Stimulated activated naive CD8-positive, alpha-beta T cell treated with anti-CD3 and anti-CD28 coated beads, Interleukin-15, Interleukin-2, amounts not matched to agents 100 ng/mL and 50 ng/mL, for 24 hours (primary cell): ENCODE measurements around the gene CYTH1.

Source experiments
- H3K27ac Mint-ChIP-seq: one replicate; pipeline ENCODE4 v1.8.0; 2021; ENCODE audit warnings: mild to moderate bottlenecking, mixed read lengths
- H3K27me3 Mint-ChIP-seq: one replicate; pipeline ENCODE4 v1.8.0; 2021; ENCODE audit warnings: mixed read lengths
- H3K36me3 Mint-ChIP-seq: one replicate; pipeline ENCODE4 v1.8.0; 2021; ENCODE audit warnings: low read depth, mixed read lengths
- H3K4me1 Mint-ChIP-seq: one replicate; pipeline ENCODE4 v1.8.0; 2021; ENCODE audit warnings: low read depth, mixed read lengths
- H3K4me3 Mint-ChIP-seq: one replicate; pipeline ENCODE4 v1.8.0; 2021; ENCODE audit warnings: mild to moderate bottlenecking, mixed read lengths
- H3K9me3 Mint-ChIP-seq: one replicate; pipeline ENCODE4 v1.8.0; 2021; ENCODE audit warnings: mixed read lengths

Gene CYTH1

GRCh38 chr17:78729641-78730040 lies 52.4 kb downstream of the CYTH1 start:
- H3K36me3 Mint-ChIP-seq = peaks cover 19% of the 10 kb centered on the region
- H3K9me3 Mint-ChIP-seq = no peaks in the 10 kb centered on the region
- H3K27ac Mint-ChIP-seq = peak overlapping the region; percentile 69
- H3K4me1 Mint-ChIP-seq = peaks cover 90% of the 10 kb centered on the region
- H3K4me3 Mint-ChIP-seq = peak overlapping the region; percentile 21
- no peaks in the 10 kb centered on the region for H3K27me3 Mint-ChIP-seq

- Mint-ChIP-seq H3K4me3 (peak overlapping the region; percentile 6), H3K4me1 (peaks cover 92% of the 10 kb centered on the region), H3K9me3 (no peaks in the 10 kb centered on the region), H3K36me3 (peaks cover 18% of the 10 kb centered on the region), H3K27me3 (no peaks in the 10 kb centered on the region), H3K27ac (peak overlapping the region; percentile 38)
These were observed 53.6 kb downstream of the CYTH1 start for GRCh38 chr17:78728495-78728894.

GRCh38 chr17:78727476-78728229 lies 54.4 kb downstream of the CYTH1 start:
- peaks cover 93% of the 10 kb centered on the region for H3K4me1 Mint-ChIP-seq
- peak overlapping the region; percentile 83 for H3K27ac Mint-ChIP-seq
- H3K27me3 Mint-ChIP-seq = no peaks in the 10 kb centered on the region
- no peaks in the 10 kb centered on the region for H3K9me3 Mint-ChIP-seq
- no peak overlapping the region for H3K4me3 Mint-ChIP-seq
- peaks cover 14% of the 10 kb centered on the region for H3K36me3 Mint-ChIP-seq

GRCh38 chr17:78727057-78727456 lies 55.0 kb downstream of the CYTH1 start:
- H3K4me1 Mint-ChIP-seq = peaks cover 93% of the 10 kb centered on the region
- no peaks in the 10 kb centered on the region for H3K9me3 Mint-ChIP-seq
- H3K4me3 Mint-ChIP-seq = peak overlapping the region; percentile 50
- H3K36me3 Mint-ChIP-seq = peaks cover 14% of the 10 kb centered on the region
- H3K27ac Mint-ChIP-seq = peak overlapping the region; percentile 83
- no peaks in the 10 kb centered on the region for H3K27me3 Mint-ChIP-seq

GRCh38 chr17:78726513-78726912 lies 55.6 kb downstream of the CYTH1 start:
- H3K36me3 Mint-ChIP-seq = peaks cover 14% of the 10 kb centered on the region
- H3K27me3 Mint-ChIP-seq = no peaks in the 10 kb centered on the region

GRCh38 chr17:78725448-78726021 lies 56.5 kb downstream of the CYTH1 start:
- Mint-ChIP-seq H3K27ac (peak overlapping the region; percentile 83), H3K27me3 (no peaks in the 10 kb centered on the region), H3K4me1 (peaks cover 95% of the 10 kb centered on the region), H3K9me3 (no peaks in the 10 kb centered on the region), H3K4me3 (peak overlapping the region; percentile 50), H3K36me3 (peaks cover 14% of the 10 kb centered on the region)

More at GRCh38 chr17:78726513-78726912, 55.6 kb downstream of the CYTH1 start:
- no peaks in the 10 kb centered on the region for H3K9me3 Mint-ChIP-seq
- peak overlapping the region; percentile 83 for H3K27ac Mint-ChIP-seq
- peaks cover 94% of the 10 kb centered on the region for H3K4me1 Mint-ChIP-seq
- peak overlapping the region; percentile 50 for H3K4me3 Mint-ChIP-seq

GRCh38 chr17:78724999-78725398 lies 57.1 kb downstream of the CYTH1 start:
- H3K27ac Mint-ChIP-seq = peak overlapping the region; percentile 83
- peaks cover 99% of the 10 kb centered on the region for H3K4me1 Mint-ChIP-seq
- H3K36me3 Mint-ChIP-seq = peaks cover 14% of the 10 kb centered on the region
- no peaks in the 10 kb centered on the region for H3K9me3 Mint-ChIP-seq
- peak overlapping the region; percentile 50 for H3K4me3 Mint-ChIP-seq
- no peaks in the 10 kb centered on the region for H3K27me3 Mint-ChIP-seq

GRCh38 chr17:78724544-78724943 lies 57.5 kb downstream of the CYTH1 start:
- Mint-ChIP-seq H3K27me3 (no peaks in the 10 kb centered on the region), H3K9me3 (no peaks in the 10 kb centered on the region), H3K27ac (peak overlapping the region; percentile 83), H3K4me1 (peaks cover 99% of the 10 kb centered on the region), H3K4me3 (no peak overlapping the region), H3K36me3 (peaks cover 14% of the 10 kb centered on the region)

- H3K9me3 Mint-ChIP-seq = no peaks in the 10 kb centered on the region
- no peaks in the 10 kb centered on the region for H3K27me3 Mint-ChIP-seq
- peak overlapping the region; percentile 45 for H3K27ac Mint-ChIP-seq
- H3K36me3 Mint-ChIP-seq = peaks cover 14% of the 10 kb centered on the region
- no peak overlapping the region for H3K4me3 Mint-ChIP-seq
- peaks cover 99% of the 10 kb centered on the region for H3K4me1 Mint-ChIP-seq
These were observed 58.1 kb downstream of the CYTH1 start for GRCh38 chr17:78723957-78724356.

- Mint-ChIP-seq H3K4me1 (peaks cover 99% of the 10 kb centered on the region), H3K4me3 (no peak overlapping the region), H3K27me3 (no peaks in the 10 kb centered on the region)
These were observed 58.9 kb downstream of the CYTH1 start for GRCh38 chr17:78723001-78723796.

GRCh38 chr17:78722246-78722761 lies 59.8 kb downstream of the CYTH1 start:
- Mint-ChIP-seq H3K4me1 (peaks cover 100% of the 10 kb centered on the region), H3K27ac (peak overlapping the region; percentile 76), H3K36me3 (peaks cover 14% of the 10 kb centered on the region), H3K27me3 (no peaks in the 10 kb centered on the region), H3K9me3 (no peaks in the 10 kb centered on the region), H3K4me3 (peak overlapping the region; percentile 18)

More at GRCh38 chr17:78723001-78723796, 58.9 kb downstream of the CYTH1 start:
- Mint-ChIP-seq H3K36me3 (peaks cover 14% of the 10 kb centered on the region), H3K27ac (peak overlapping the region; percentile 76), H3K9me3 (no peaks in the 10 kb centered on the region)

GRCh38 chr17:78719630-78720298 lies 62.3 kb downstream of the CYTH1 start:
- no peaks in the 10 kb centered on the region for H3K27me3 Mint-ChIP-seq
- no peaks in the 10 kb centered on the region for H3K9me3 Mint-ChIP-seq
- peak overlapping the region; percentile 97 for H3K27ac Mint-ChIP-seq
- H3K36me3 Mint-ChIP-seq = no peaks in the 10 kb centered on the region
- peak overlapping the region; percentile 24 for H3K4me3 Mint-ChIP-seq
- H3K4me1 Mint-ChIP-seq = peaks cover 100% of the 10 kb centered on the region

- H3K36me3 Mint-ChIP-seq = no peaks in the 10 kb centered on the region
- H3K27me3 Mint-ChIP-seq = no peaks in the 10 kb centered on the region
- H3K4me1 Mint-ChIP-seq = peaks cover 100% of the 10 kb centered on the region
- H3K9me3 Mint-ChIP-seq = no peaks in the 10 kb centered on the region
- peak overlapping the region; percentile 97 for H3K27ac Mint-ChIP-seq
- no peak overlapping the region for H3K4me3 Mint-ChIP-seq
These were observed 63.4 kb downstream of the CYTH1 start for GRCh38 chr17:78718575-78719208.

- no peaks in the 10 kb centered on the region for H3K9me3 Mint-ChIP-seq
- peak overlapping the region; percentile 97 for H3K27ac Mint-ChIP-seq
- H3K4me3 Mint-ChIP-seq = peak overlapping the region; percentile 61
- H3K27me3 Mint-ChIP-seq = no peaks in the 10 kb centered on the region
- H3K36me3 Mint-ChIP-seq = no peaks in the 10 kb centered on the region
- H3K4me1 Mint-ChIP-seq = peaks cover 99% of the 10 kb centered on the region
These were observed 64.6 kb downstream of the CYTH1 start for GRCh38 chr17:78717431-78717980.
